Karpas-422 (cell line): ENCODE measurements around the gene PCDHGA1. TPM values are rescaled to one million over a fixed set of nuclear protein-coding genes. Genes with fewer than 3 reads are reported as not detected.
A peak's percentile ranks its signal among the peaks of the same experiment; 100 is the strongest.

ENCODE experiments used
- DNase-seq: peaks from one replicate; pipeline ENCODE4 v3.0.0-alpha.2; 2015
- H2AFZ ChIP-seq: fragments of 200-600 bp; sonication (generic); 2 replicates; pipeline ENCODE4 v1.6.1; 2014; ENCODE audit warnings: antibody characterized with exemption, low read length, mixed read lengths
- H3K27ac ChIP-seq: fragments of 200-600 bp; sonication (generic); 2 replicates; pipeline ENCODE4 v1.5.1; 2014; ENCODE audit warnings: mild to moderate bottlenecking, low read length, moderate library complexity
- H3K27me3 ChIP-seq: fragments of 200-600 bp; sonication (generic); 2 replicates; pipeline ENCODE4 v1.6.1; 2014; ENCODE audit warnings: low read length, mixed read lengths
- H3K36me3 ChIP-seq: fragments of 200-600 bp; sonication (generic); 2 replicates; pipeline ENCODE4 v1.6.1; 2014; ENCODE audit warnings: low read length, mixed read lengths; ENCODE audit not compliant: insufficient read depth
- H3K4me1 ChIP-seq: fragments of 200-600 bp; sonication (generic); 2 replicates; pipeline ENCODE4 v1.6.1; 2014; ENCODE audit warnings: mild to moderate bottlenecking, low read length, mixed read lengths
- H3K4me2 ChIP-seq: fragments of 200-600 bp; sonication (generic); 2 replicates; pipeline ENCODE4 v1.6.1; 2014; ENCODE audit warnings: low read length, low read depth, mild to moderate bottlenecking; ENCODE audit not compliant: poor library complexity, severe bottlenecking
- H3K4me3 ChIP-seq: fragments of 200-600 bp; sonication (generic); 2 replicates; pipeline ENCODE4 v1.5.1; 2014; ENCODE audit warnings: mild to moderate bottlenecking, antibody characterized with exemption, low read length, mixed read lengths
- H3K79me2 ChIP-seq: fragments of 200-600 bp; sonication (generic); 2 replicates; pipeline ENCODE4 v1.6.1; 2014; ENCODE audit warnings: mild to moderate bottlenecking, low read length, mixed read lengths
- H3K9ac ChIP-seq: fragments of 200-600 bp; sonication (generic); 2 replicates; pipeline ENCODE4 v1.6.0; 2014; ENCODE audit warnings: low read length
- H3K9me2 ChIP-seq: fragments of 200-600 bp; sonication (generic), shearing (Covaris generic); replicated peaks from 2 replicates; pipeline ENCODE4 v1.6.0; 2014; ENCODE audit warnings: mild to moderate bottlenecking, low read length, moderate library complexity; ENCODE audit not compliant: insufficient read depth
- H3K9me3 ChIP-seq: fragments of 300-700, 200-600 bp; sonication (generic); 2 replicates; pipeline ENCODE4 v1.6.1; 2014; ENCODE audit warnings: low read length, mixed read lengths
- H4K20me1 ChIP-seq: fragments of 200-600 bp; sonication (generic); 2 replicates; pipeline ENCODE4 v1.6.1; 2014; ENCODE audit warnings: mild to moderate bottlenecking, antibody characterized with exemption, low read length, low read depth; ENCODE audit not compliant: insufficient read depth
- total RNA-seq: library from RNA; depleted of rRNA; stranded (reverse); fragments of >200 nt; shearing (Covaris generic); gene quantifications from 2 replicates; pipeline ENCODE4 v1.2.3, GENCODE V29; 2014; ENCODE audit warnings: low replicate concordance

PCDHGA1 gene
- total RNA-seq, 1 experiment from 2014 or later = 0.48 TPM

DNA sequence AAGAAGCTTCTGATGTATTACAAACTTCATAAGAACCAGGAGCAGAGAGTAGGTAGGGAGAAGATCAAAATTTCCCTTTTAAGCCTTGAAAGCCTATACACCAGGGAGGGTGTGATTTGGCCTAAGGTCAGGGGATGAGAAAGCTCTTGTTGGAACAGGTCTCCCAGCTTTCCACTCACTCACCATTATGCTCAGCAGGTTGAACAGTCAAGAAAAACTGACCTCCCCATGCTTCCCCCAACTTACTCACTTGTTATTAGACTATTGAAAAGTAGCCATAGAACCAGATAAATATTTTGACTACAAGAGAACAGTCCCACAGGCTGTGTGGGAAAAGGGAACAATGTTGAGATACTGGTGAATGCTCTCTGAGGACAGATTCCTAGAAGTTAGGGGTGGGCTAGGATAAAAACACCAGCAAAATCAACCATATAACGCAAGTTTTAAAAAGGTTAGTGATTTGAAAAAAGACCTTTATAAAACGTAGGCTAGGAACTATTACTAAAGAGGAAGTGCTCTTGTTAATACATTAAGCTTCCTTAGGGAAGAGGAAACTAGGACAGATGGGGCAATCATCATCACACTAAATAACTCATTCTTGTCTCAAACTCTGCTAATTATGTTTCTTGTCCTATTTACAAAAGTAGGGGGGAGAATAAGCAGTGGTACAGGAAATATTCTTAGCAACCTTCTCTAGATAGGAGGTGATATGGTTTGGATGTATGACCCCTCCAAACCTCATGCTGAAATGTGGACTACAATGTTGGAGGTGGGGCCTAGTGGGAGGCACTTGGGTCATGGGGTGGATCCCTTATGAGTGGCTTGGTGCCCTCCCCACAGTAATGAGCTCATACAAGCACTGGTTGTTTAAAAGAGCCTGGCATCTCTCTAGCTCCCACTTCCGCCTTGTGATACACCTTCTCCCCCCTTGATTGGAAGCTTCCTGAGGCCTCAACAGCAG is 189.6 kb downstream of the PCDHGA1 start:
- Histone ChIP-seq H3K9me3 (no peaks in the 10 kb centered on the region), H2AFZ (no peak overlapping the region), H3K4me1 (peaks cover 99% of the 10 kb centered on the region), H3K36me3 (peaks cover 59% of the 10 kb centered on the region), H3K9me2 (no peaks in the 10 kb centered on the region), H3K4me2 (no peak overlapping the region), H3K27me3 (no peaks in the 10 kb centered on the region), H3K79me2 (peaks cover 17% of the 10 kb centered on the region), H3K4me3 (no peak overlapping the region), H3K27ac (peak overlapping the region; percentile 100), H3K9ac (no peak overlapping the region), H4K20me1 (no peaks in the 10 kb centered on the region)
- DNase-seq = peak; percentile 48

- Histone ChIP-seq H3K4me1 (peaks cover 99% of the 10 kb centered on the region), H3K27ac (peak overlapping the region; percentile 100), H3K4me2 (no peak overlapping the region), H3K9ac (no peak overlapping the region), H3K4me3 (no peak overlapping the region), H3K27me3 (no peaks in the 10 kb centered on the region), H3K9me3 (no peaks in the 10 kb centered on the region), H2AFZ (no peak overlapping the region), H3K79me2 (peaks cover 17% of the 10 kb centered on the region), H3K36me3 (peaks cover 59% of the 10 kb centered on the region), H3K9me2 (no peaks in the 10 kb centered on the region), H4K20me1 (no peaks in the 10 kb centered on the region)
- no peak for DNase-seq
These were observed 191.0 kb downstream of the PCDHGA1 start for GRCh38 chr5:141521244-141521781.

GRCh38 chr5:141522301-141522700 is 192.0 kb downstream of the PCDHGA1 start:
- no peak overlapping the region for H3K9ac ChIP-seq
- H3K27ac ChIP-seq = peak overlapping the region; percentile 100

GRCh38 chr5:141523991-141524390 is 193.7 kb downstream of the PCDHGA1 start:
- Histone ChIP-seq H3K27me3 (no peaks in the 10 kb centered on the region), H3K9me3 (no peaks in the 10 kb centered on the region), H3K4me2 (peak overlapping the region; percentile 74), H3K4me1 (peaks cover 99% of the 10 kb centered on the region), H3K27ac (peak overlapping the region; percentile 100), H3K79me2 (peaks cover 26% of the 10 kb centered on the region), H3K4me3 (no peak overlapping the region), H3K9me2 (no peaks in the 10 kb centered on the region), H2AFZ (no peak overlapping the region), H4K20me1 (no peaks in the 10 kb centered on the region), H3K9ac (peak overlapping the region; percentile 31), H3K36me3 (peaks cover 73% of the 10 kb centered on the region)
- DNase-seq = no peak

More at GRCh38 chr5:141522301-141522700, 192.0 kb downstream of the PCDHGA1 start:
- peaks cover 99% of the 10 kb centered on the region for H3K4me1 ChIP-seq
- DNase-seq = no peak
- H3K4me2 ChIP-seq = peak overlapping the region; percentile 1
- no peaks in the 10 kb centered on the region for H3K9me2 ChIP-seq
- peaks cover 59% of the 10 kb centered on the region for H3K36me3 ChIP-seq
- H3K9me3 ChIP-seq = no peaks in the 10 kb centered on the region
- peaks cover 17% of the 10 kb centered on the region for H3K79me2 ChIP-seq
- no peaks in the 10 kb centered on the region for H3K27me3 ChIP-seq
- H3K4me3 ChIP-seq = no peak overlapping the region
- H2AFZ ChIP-seq = no peak overlapping the region
- H4K20me1 ChIP-seq = no peaks in the 10 kb centered on the region

- DNase-seq = peak; percentile 91
- Histone ChIP-seq H3K27ac (peak overlapping the region; percentile 100), H3K9ac (peak overlapping the region; percentile 85), H3K4me2 (peak overlapping the region; percentile 74), H3K4me3 (peak overlapping the region; percentile 35), H3K27me3 (no peaks in the 10 kb centered on the region), H3K79me2 (peaks cover 32% of the 10 kb centered on the region), H3K36me3 (peaks cover 65% of the 10 kb centered on the region), H4K20me1 (no peaks in the 10 kb centered on the region), H3K9me3 (no peaks in the 10 kb centered on the region), H3K9me2 (no peaks in the 10 kb centered on the region), H2AFZ (no peak overlapping the region), H3K4me1 (peaks cover 99% of the 10 kb centered on the region)
These were observed 194.6 kb downstream of the PCDHGA1 start for GRCh38 chr5:141524604-141525597.

DNA sequence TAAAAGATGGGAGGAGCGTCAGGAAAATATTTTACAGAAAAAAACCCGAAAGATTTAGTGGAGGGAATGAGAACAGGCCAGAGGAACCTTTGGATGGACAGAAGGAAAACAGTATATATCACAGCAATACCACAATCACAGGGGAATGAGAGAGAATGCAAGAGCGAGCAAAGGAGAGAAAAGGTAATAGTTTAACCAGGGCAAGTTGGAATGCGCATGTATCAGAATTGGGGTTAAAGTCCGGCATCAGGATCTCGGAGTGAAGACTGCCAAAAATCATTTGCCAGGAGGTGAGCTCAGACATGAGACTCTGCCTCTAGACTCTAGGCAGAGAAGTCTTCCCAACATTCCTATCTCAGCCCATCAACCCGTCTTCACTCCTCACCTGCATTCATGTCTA is 195.3 kb downstream of the PCDHGA1 start:
- Histone ChIP-seq H3K9me3 (no peaks in the 10 kb centered on the region), H3K4me3 (peak overlapping the region; percentile 35), H4K20me1 (no peaks in the 10 kb centered on the region), H2AFZ (no peak overlapping the region), H3K4me1 (peaks cover 99% of the 10 kb centered on the region), H3K79me2 (peaks cover 32% of the 10 kb centered on the region), H3K27me3 (no peaks in the 10 kb centered on the region), H3K9ac (peak overlapping the region; percentile 85), H3K9me2 (no peaks in the 10 kb centered on the region), H3K27ac (peak overlapping the region; percentile 100), H3K36me3 (peaks cover 61% of the 10 kb centered on the region), H3K4me2 (peak overlapping the region; percentile 74)
- no peak for DNase-seq

GRCh38 chr5:141527426-141527825 is 197.1 kb downstream of the PCDHGA1 start:
- no peaks in the 10 kb centered on the region for H4K20me1 ChIP-seq
- peaks cover 32% of the 10 kb centered on the region for H3K79me2 ChIP-seq
- DNase-seq = no peak
- no peak overlapping the region for H2AFZ ChIP-seq
- no peaks in the 10 kb centered on the region for H3K9me2 ChIP-seq
- peaks cover 50% of the 10 kb centered on the region for H3K36me3 ChIP-seq
- peak overlapping the region; percentile 62; the same call in 1 of the 2 replicates for H3K4me3 ChIP-seq
- no peaks in the 10 kb centered on the region for H3K9me3 ChIP-seq
- peaks cover 100% of the 10 kb centered on the region for H3K4me1 ChIP-seq
- H3K27me3 ChIP-seq = no peaks in the 10 kb centered on the region
- H3K27ac ChIP-seq = peak overlapping the region; percentile 100
- H3K9ac ChIP-seq = peak overlapping the region; percentile 85
- peak overlapping the region; percentile 74 for H3K4me2 ChIP-seq
